GM23338 (cell line): ENCODE measurements around the gene SUSD2. TPM values are rescaled to one million over a fixed set of nuclear protein-coding genes. Genes with fewer than 3 reads are reported as not detected.

Experiments used
- ATAC-seq: fragments of 200-7000 bp; cut with Tn5 transposase; 3 replicates; pipeline ENCODE4 v1.9.1; 2020
- DNase-seq: peaks from one replicate; pipeline ENCODE4 v3.0.0-alpha.2; 2015; ENCODE audit warnings: low spot score
- H2AFZ ChIP-seq: fragments of 200-600 bp; sonication (generic); 2 replicates; pipeline ENCODE4 v1.8.0; 2016; ENCODE audit warnings: antibody characterized with exemption, mild to moderate bottlenecking, moderate library complexity
- H3F3A ChIP-seq: fragments of 200-600 bp; sonication (generic); replicated peaks from 2 replicates; pipeline ENCODE4 v1.8.0; 2017; ENCODE audit warnings: antibody characterized with exemption, mixed run types, low read depth
- H3K27ac ChIP-seq: fragments of 200-600 bp; sonication (generic); 2 replicates; pipeline ENCODE4 v1.6.1; 2016; ENCODE audit warnings: low read depth
- H3K27me3 ChIP-seq: fragments of 200-600 bp; sonication (generic); 2 replicates; pipeline ENCODE4 v1.8.0; 2016; ENCODE audit warnings: mild to moderate bottlenecking, mixed run types, moderate library complexity; ENCODE audit not compliant: insufficient read depth
- H3K36me3 ChIP-seq: fragments of 200-600 bp; sonication (generic); 2 replicates; pipeline ENCODE4 v1.8.0; 2016; ENCODE audit warnings: mild to moderate bottlenecking; ENCODE audit not compliant: insufficient read depth
- H3K4me1 ChIP-seq: fragments of 200-600 bp; sonication (generic); 2 replicates; pipeline ENCODE4 v1.8.0; 2016; ENCODE audit warnings: mild to moderate bottlenecking, moderate library complexity; ENCODE audit not compliant: insufficient read depth
- H3K4me2 ChIP-seq: fragments of 200-600 bp; sonication (generic); 2 replicates; pipeline ENCODE4 v1.7.1; 2017; ENCODE audit warnings: mixed run types
- H3K4me3 ChIP-seq: fragments of 200-600 bp; sonication (generic); 2 replicates; pipeline ENCODE4 v1.6.1; 2016; ENCODE audit warnings: mixed run types
- H3K79me2 ChIP-seq: fragments of 200-600 bp; sonication (generic); replicated peaks from 2 replicates; pipeline ENCODE4 v1.8.0; 2017; ENCODE audit warnings: mild to moderate bottlenecking; ENCODE audit not compliant: insufficient read depth
- H3K9me2 ChIP-seq: fragments of 200-600 bp; sonication (generic); 2 replicates; pipeline ENCODE4 v1.8.0; 2017; ENCODE audit not compliant: insufficient read depth
- H4K20me1 ChIP-seq: fragments of 200-600 bp; sonication (generic); replicated peaks from 2 replicates; pipeline ENCODE4 v1.8.0; 2017; ENCODE audit warnings: mild to moderate bottlenecking; ENCODE audit not compliant: insufficient read depth
- H3K27ac Mint-ChIP-seq: 2 replicates; pipeline ENCODE4 v1.8.0; 2020; ENCODE audit warnings: inconsistent platforms, mild to moderate bottlenecking, moderate library complexity, mixed read lengths
- H3K27me3 Mint-ChIP-seq: 3 replicates; pipeline ENCODE4 v1.8.0; 2022; ENCODE audit warnings: low read depth, mild to moderate bottlenecking, moderate library complexity, mixed read lengths, inconsistent platforms; ENCODE audit not compliant: insufficient read depth, poor library complexity
- H3K36me3 Mint-ChIP-seq: 3 replicates; pipeline ENCODE4 v1.8.0; 2021; ENCODE audit warnings: low read depth, mild to moderate bottlenecking, inconsistent platforms, moderate library complexity, mixed read lengths
- H3K4me1 Mint-ChIP-seq: 3 replicates; pipeline ENCODE4 v1.8.0; 2020; ENCODE audit warnings: mild to moderate bottlenecking, inconsistent platforms, mixed read lengths
- H3K4me3 Mint-ChIP-seq: 3 replicates; pipeline ENCODE4 v1.8.0; 2021; ENCODE audit warnings: moderate library complexity, mild to moderate bottlenecking, inconsistent platforms, mixed read lengths
- H3K9me3 Mint-ChIP-seq: 3 replicates; pipeline ENCODE4 v1.8.0; 2020; ENCODE audit warnings: moderate library complexity, mild to moderate bottlenecking, inconsistent platforms, mixed read lengths
- CREB1 ChIP-seq: fragments of 250-450 bp; sonication (Bioruptor Pico); IDR thresholded peaks from 2 replicates; pipeline ENCODE4 v1.5.0; 2020; ENCODE audit warnings: low read depth, mild to moderate bottlenecking, moderate library complexity
- CTCF ChIP-seq, 2 experiments: fragments of 200-600 bp in 1 of 2; sonication (generic) in 1 of 2; conservative IDR thresholded peaks; 2 replicates each; pipeline versions ENCODE4 v1.5.1 to v1.6.1; 2016 to 2017; ENCODE audit warnings: antibody characterized with exemption in 2 of 2, low read depth in 2 of 2, mild to moderate bottlenecking in 2 of 2, moderate library complexity in 1 of 2
- EZH2 ChIP-seq: fragments of 200-600 bp; sonication (generic); IDR thresholded peaks from one replicate; pipeline ENCODE4 v1.8.0; 2017; ENCODE audit warnings: antibody characterized with exemption, mild to moderate bottlenecking, low read depth; ENCODE audit not compliant: unreplicated experiment
- EZH2phosphoT487 ChIP-seq: fragments of 200-600 bp; sonication (generic); IDR thresholded peaks from one replicate; pipeline ENCODE4 v1.8.1; 2018; ENCODE audit warnings: antibody characterized with exemption; ENCODE audit not compliant: unreplicated experiment
- NANOG ChIP-seq: IDR thresholded peaks from 2 replicates; pipeline ENCODE4 v1.6.1; 2016; ENCODE audit warnings: antibody characterized with exemption, borderline replicate concordance
- STAT1 ChIP-seq: IDR thresholded peaks from one replicate; pipeline ENCODE4 v1.6.1; 2016; ENCODE audit warnings: antibody characterized with exemption; ENCODE audit not compliant: unreplicated experiment
- ZNF114 ChIP-seq: fragments of 250-450 bp; sonication (Bioruptor Pico); IDR thresholded peaks from 2 replicates; pipeline ENCODE4 v1.5.0; 2020; ENCODE audit warnings: mild to moderate bottlenecking, moderate library complexity
- ZNF331 ChIP-seq: fragments of 250-450 bp; sonication (Bioruptor Pico); IDR thresholded peaks from 2 replicates; pipeline ENCODE4 v1.5.0; 2020; ENCODE audit warnings: low read depth, mild to moderate bottlenecking, moderate library complexity
- polyA plus RNA-seq: library from polyadenylated mRNA; unstranded; fragments of >200 nt; fragmentation: Nextera tagmentation; extraction: Ambion mirVana; gene quantifications from 2 replicates; pipeline ENCODE4 v1.2.1, GENCODE V29; 2016
- total RNA-seq: library from RNA; depleted of rRNA; stranded (reverse); fragments of >200 nt; shearing (Covaris generic); gene quantifications from 2 replicates; pipeline ENCODE4 v1.2.3, GENCODE V29; 2014
- TF ChIP-seq, protein P1 (sequence below): IDR thresholded peaks from 2 replicates; pipeline ENCODE4 v1.6.1; 2016; ENCODE audit warnings: antibody characterized with exemption

Gene SUSD2
- total and polyA plus RNA-seq, 2 experiments from 2014 or later = 0.74 to 2.1 TPM

DNA sequence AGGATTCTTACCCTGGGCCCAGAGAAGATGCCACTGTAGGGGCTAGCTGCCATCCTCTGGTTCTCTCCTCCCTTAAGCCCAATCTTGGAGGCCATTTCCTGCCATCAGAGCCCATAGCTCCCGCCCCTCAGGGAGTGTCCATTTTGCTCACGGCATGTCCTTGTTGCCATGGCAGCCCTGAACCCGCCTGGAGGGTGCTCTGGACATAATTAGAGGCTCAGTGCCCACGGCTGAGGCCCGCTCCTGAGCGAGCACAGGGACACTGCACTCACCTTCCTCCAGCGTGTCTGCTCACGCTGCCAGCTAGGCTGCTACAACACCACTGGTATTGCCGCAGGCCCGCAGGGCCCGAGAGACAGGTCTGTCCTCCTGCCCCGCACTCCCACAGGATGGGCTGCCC lies 11.1 kb upstream of the SUSD2 start:
- DNase-seq (no peak), ATAC-seq (no peak)
- Histone ChIP-seq H3K4me3 (no peak overlapping the region), H3K79me2 (no peaks in the 10 kb centered on the region), H2AFZ (no peak overlapping the region), H3K36me3 (0 out of 2 replicates have a peak, but pooled peaks cover 3% of the 10 kb centered on the region), H4K20me1 (no peaks in the 10 kb centered on the region), H3K9me2 (no peaks in the 10 kb centered on the region), H3K27me3 (no peaks in the 10 kb centered on the region), H3K4me2 (no peak overlapping the region), H3K4me1 (no peaks in the 10 kb centered on the region), H3F3A (no peaks in the 10 kb centered on the region), H3K27ac (no peak overlapping the region)
- no peak for TF ChIP-seq ZNF114 (CRISPR knock-in tag)
- TF ChIP-seq EZH2 = no peak
- TF ChIP-seq STAT1 = no peak
- TF ChIP-seq CREB1 = no peak
- peaks cover 7% of the 10 kb centered on the region for H3K27me3 Mint-ChIP-seq
- no peak overlapping the region for H3K27ac Mint-ChIP-seq
- H3K9me3 Mint-ChIP-seq = no peaks in the 10 kb centered on the region
- no peak overlapping the region for H3K4me3 Mint-ChIP-seq
- 0 out of 3 replicates have a peak, but pooled peaks cover 3% of the 10 kb centered on the region for H3K4me1 Mint-ChIP-seq
- H3K36me3 Mint-ChIP-seq = peaks cover 8% of the 10 kb centered on the region

- Histone ChIP-seq H4K20me1 (no peaks in the 10 kb centered on the region), H2AFZ (no peak overlapping the region), H3K79me2 (no peaks in the 10 kb centered on the region), H3F3A (no peaks in the 10 kb centered on the region), H3K9me2 (no peaks in the 10 kb centered on the region), H3K27me3 (no peaks in the 10 kb centered on the region), H3K36me3 (0 out of 2 replicates have a peak, but pooled peaks cover 3% of the 10 kb centered on the region), H3K4me1 (no peaks in the 10 kb centered on the region), H3K4me2 (no peak overlapping the region), H3K27ac (no peak overlapping the region), H3K4me3 (no peak overlapping the region)
- Mint-ChIP-seq H3K27me3 (peaks cover 8% of the 10 kb centered on the region), H3K36me3 (peaks cover 12% of the 10 kb centered on the region), H3K9me3 (no peaks in the 10 kb centered on the region), H3K4me3 (no peak overlapping the region), H3K27ac (no peak overlapping the region), H3K4me1 (0 out of 3 replicates have a peak, but pooled peaks cover 3% of the 10 kb centered on the region)
- ATAC-seq (no peak), DNase-seq (no peak)
- no peak for TF ChIP-seq ZNF114 (CRISPR knock-in tag)
Observed at GRCh38 chr22:24170632-24171031, 10.7 kb upstream of the SUSD2 start.

- Histone ChIP-seq H3F3A (no peaks in the 10 kb centered on the region), H3K4me3 (no peak overlapping the region), H3K9me2 (no peaks in the 10 kb centered on the region), H3K79me2 (no peaks in the 10 kb centered on the region), H3K36me3 (0 out of 2 replicates have a peak, but pooled peaks cover 3% of the 10 kb centered on the region), H3K27ac (no peak overlapping the region), H3K4me2 (no peak overlapping the region), H3K4me1 (no peaks in the 10 kb centered on the region), H4K20me1 (no peaks in the 10 kb centered on the region), H2AFZ (no peak overlapping the region), H3K27me3 (no peaks in the 10 kb centered on the region)
- 0 out of 3 replicates have a peak, but pooled peaks cover 3% of the 10 kb centered on the region for H3K4me1 Mint-ChIP-seq
- no peak overlapping the region for H3K4me3 Mint-ChIP-seq
- peaks cover 12% of the 10 kb centered on the region for H3K36me3 Mint-ChIP-seq
- H3K9me3 Mint-ChIP-seq = no peaks in the 10 kb centered on the region
- DNase-seq = no peak
- H3K27me3 Mint-ChIP-seq = peaks cover 8% of the 10 kb centered on the region
- H3K27ac Mint-ChIP-seq = no peak overlapping the region
- no peak for ATAC-seq
- TF ChIP-seq NANOG (no peak), STAT1 (no peak), ZNF114 (CRISPR knock-in tag) (no peak), CTCF (conservative IDR thresholded peaks at IDR 0.05; ENCODE audit: low read depth in 2 of 2) (no peak), EZH2phosphoT487 (no peak), ZNF331 (CRISPR knock-in tag) (no peak)
- TF ChIP-seq, protein P1, sequence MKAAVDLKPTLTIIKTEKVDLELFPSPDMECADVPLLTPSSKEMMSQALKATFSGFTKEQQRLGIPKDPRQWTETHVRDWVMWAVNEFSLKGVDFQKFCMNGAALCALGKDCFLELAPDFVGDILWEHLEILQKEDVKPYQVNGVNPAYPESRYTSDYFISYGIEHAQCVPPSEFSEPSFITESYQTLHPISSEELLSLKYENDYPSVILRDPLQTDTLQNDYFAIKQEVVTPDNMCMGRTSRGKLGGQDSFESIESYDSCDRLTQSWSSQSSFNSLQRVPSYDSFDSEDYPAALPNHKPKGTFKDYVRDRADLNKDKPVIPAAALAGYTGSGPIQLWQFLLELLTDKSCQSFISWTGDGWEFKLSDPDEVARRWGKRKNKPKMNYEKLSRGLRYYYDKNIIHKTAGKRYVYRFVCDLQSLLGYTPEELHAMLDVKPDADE = no peak
Observed at GRCh38 chr22:24171822-24172221, 9.5 kb upstream of the SUSD2 start.
